ENCODE measurements around the gene BRCA2. TPM values are rescaled to one million over a fixed set of nuclear protein-coding genes. Genes with fewer than 3 reads are reported as not detected.

BRCA2 gene
- total RNA-seq, 1 donor from 2014 or later = 3.4 TPM

- Histone ChIP-seq H4K20me1 (ENCODE audit: insufficient read depth, low read length) (no peaks in the 10 kb centered on the region), H2AFZ (ENCODE audit: low read depth, low read length) (no peak overlapping the region), H3K4me1 (ENCODE audit: insufficient read depth, low read length) (peaks cover 7% of the 10 kb centered on the region), H3K36me3 (ENCODE audit: insufficient read depth, low read length) (no peaks in the 10 kb centered on the region), H3K4me3 (ENCODE audit: insufficient read depth, low read depth, low read length) (no peak overlapping the region), H3K27ac (ENCODE audit: low read depth, low read length) (no peak overlapping the region), H3K79me2 (ENCODE audit: insufficient read depth, low read length) (no peaks in the 10 kb centered on the region), H3K9ac (ENCODE audit: low read length) (no peak overlapping the region), H3K9me3 (ENCODE audit: insufficient read depth, low read depth, low read length) (no peaks in the 10 kb centered on the region), H3K4me2 (ENCODE audit: low read length) (no peak overlapping the region), H3K27me3 (ENCODE audit: insufficient read depth, low read length) (no peaks in the 10 kb centered on the region)
- Mint-ChIP-seq H3K36me3 (ENCODE audit: low read depth, unreplicated experiment) (no peaks in the 10 kb centered on the region), H3K4me3 (ENCODE audit: unreplicated experiment) (no peak overlapping the region), H3K27ac (ENCODE audit: unreplicated experiment) (no peak overlapping the region), H3K9me3 (ENCODE audit: unreplicated experiment) (peaks cover 3% of the 10 kb centered on the region), H3K4me1 (ENCODE audit: low read depth, unreplicated experiment) (peaks cover 18% of the 10 kb centered on the region), H3K27me3 (ENCODE audit: low read depth, unreplicated experiment) (no peaks in the 10 kb centered on the region)
- DNase-seq (ENCODE audit: low read depth) = no peak
- peak; percentile 13 for FAIRE-seq
- TF ChIP-seq EZH2 (IDR thresholded peaks at IDR 0.05; ENCODE audit: insufficient read depth, low read length) = no peak
- no peak for TF ChIP-seq CTCF (IDR thresholded peaks at IDR 0.05; ENCODE audit: insufficient read depth, low read depth, low read length)
These were observed 37.5 kb upstream of the BRCA2 start for GRCh38 chr13:32277839-32278238.

- no peak overlapping the region for H3K27ac Mint-ChIP-seq (ENCODE audit: unreplicated experiment)
- H3K9me3 ChIP-seq (ENCODE audit: insufficient read depth, low read depth, low read length) = no peaks in the 10 kb centered on the region
- no peak overlapping the region for H3K27ac ChIP-seq (ENCODE audit: low read depth, low read length)
- no peaks in the 10 kb centered on the region for H3K36me3 ChIP-seq (ENCODE audit: insufficient read depth, low read length)
- no peaks in the 10 kb centered on the region for H3K27me3 Mint-ChIP-seq (ENCODE audit: low read depth, unreplicated experiment)
- no peak overlapping the region for H3K9ac ChIP-seq (ENCODE audit: low read length)
- H2AFZ ChIP-seq (ENCODE audit: low read depth, low read length) = no peak overlapping the region
- H3K4me3 ChIP-seq (ENCODE audit: insufficient read depth, low read depth, low read length) = no peak overlapping the region
- no peaks in the 10 kb centered on the region for H3K36me3 Mint-ChIP-seq (ENCODE audit: low read depth, unreplicated experiment)
- H3K79me2 ChIP-seq (ENCODE audit: insufficient read depth, low read length) = no peaks in the 10 kb centered on the region
- TF ChIP-seq EZH2 (IDR thresholded peaks at IDR 0.05; ENCODE audit: insufficient read depth, low read length) = no peak
- no peak for TF ChIP-seq CTCF (IDR thresholded peaks at IDR 0.05; ENCODE audit: insufficient read depth, low read depth, low read length)
- no peak overlapping the region for H3K4me2 ChIP-seq (ENCODE audit: low read length)
- FAIRE-seq (peak; percentile 23), DNase-seq (ENCODE audit: low read depth) (peak; percentile 82)
- H3K4me1 Mint-ChIP-seq (ENCODE audit: low read depth, unreplicated experiment) = peaks cover 18% of the 10 kb centered on the region
- H3K4me3 Mint-ChIP-seq (ENCODE audit: unreplicated experiment) = no peak overlapping the region
- no peaks in the 10 kb centered on the region for H3K27me3 ChIP-seq (ENCODE audit: insufficient read depth, low read length)
- peaks cover 3% of the 10 kb centered on the region for H3K9me3 Mint-ChIP-seq (ENCODE audit: unreplicated experiment)
- H3K4me1 ChIP-seq (ENCODE audit: insufficient read depth, low read length) = peaks cover 7% of the 10 kb centered on the region
- H4K20me1 ChIP-seq (ENCODE audit: insufficient read depth, low read length) = no peaks in the 10 kb centered on the region
These were observed 36.9 kb upstream of the BRCA2 start for GRCh38 chr13:32278426-32278825.

GRCh38 chr13:32281096-32281495, 34.2 kb upstream of the BRCA2 start:
- Histone ChIP-seq H3K9me3 (ENCODE audit: insufficient read depth, low read depth, low read length) (no peaks in the 10 kb centered on the region), H3K27ac (ENCODE audit: low read depth, low read length) (no peak overlapping the region), H3K36me3 (ENCODE audit: insufficient read depth, low read length) (no peaks in the 10 kb centered on the region), H3K9ac (ENCODE audit: low read length) (no peak overlapping the region), H3K27me3 (ENCODE audit: insufficient read depth, low read length) (no peaks in the 10 kb centered on the region), H3K4me2 (ENCODE audit: low read length) (no peak overlapping the region), H2AFZ (ENCODE audit: low read depth, low read length) (no peak overlapping the region), H3K4me1 (ENCODE audit: insufficient read depth, low read length) (peaks cover 21% of the 10 kb centered on the region), H4K20me1 (ENCODE audit: insufficient read depth, low read length) (no peaks in the 10 kb centered on the region), H3K79me2 (ENCODE audit: insufficient read depth, low read length) (no peaks in the 10 kb centered on the region), H3K4me3 (ENCODE audit: insufficient read depth, low read depth, low read length) (no peak overlapping the region)
- H3K27me3 Mint-ChIP-seq (ENCODE audit: low read depth, unreplicated experiment) = no peaks in the 10 kb centered on the region
- peaks cover 3% of the 10 kb centered on the region for H3K9me3 Mint-ChIP-seq (ENCODE audit: unreplicated experiment)
- H3K4me1 Mint-ChIP-seq (ENCODE audit: low read depth, unreplicated experiment) = peaks cover 40% of the 10 kb centered on the region
- no peak overlapping the region for H3K27ac Mint-ChIP-seq (ENCODE audit: unreplicated experiment)
- DNase-seq (ENCODE audit: low read depth) = no peak
- FAIRE-seq = no peak
- H3K4me3 Mint-ChIP-seq (ENCODE audit: unreplicated experiment) = no peak overlapping the region
- no peaks in the 10 kb centered on the region for H3K36me3 Mint-ChIP-seq (ENCODE audit: low read depth, unreplicated experiment)
- TF ChIP-seq EZH2 (IDR thresholded peaks at IDR 0.05; ENCODE audit: insufficient read depth, low read length) (no peak), CTCF (IDR thresholded peaks at IDR 0.05; ENCODE audit: insufficient read depth, low read depth, low read length) (no peak)
